ENCODE results near the gene FREY1. TPM values are rescaled to one million over a fixed set of nuclear protein-coding genes. Genes with fewer than 3 reads are reported as not detected.

The FREY1 gene
- total and polyA plus RNA-seq, 9 of the 15 experiments (the other 6 are each of a cell fraction or from before 2014, with no cell fraction given): 0.25 to 1.5 (median 1.1) TPM; not detected in 5

GRCh38 chr11:45904309-45904915 lies 2.7 kb downstream of the FREY1 start (continued):
- TF ChIP-seq PATZ1 (CRISPR knock-in tag; IDR thresholded peaks at IDR 0.05; ENCODE audit: borderline replicate concordance) (no peak), SRF (CRISPR knock-in tag; IDR thresholded peaks at IDR 0.05) (no peak), NR2C1 (IDR thresholded peaks at IDR 0.05) (peak; percentile 91), NR2C1 (tag; IDR thresholded peaks at IDR 0.05) (peak; percentile 87), HDAC1 (IDR thresholded peaks at IDR 0.05) (0 out of 4 replicates have a peak, but pooled peaks of 1 of the 2 experiments have one; percentile 43), ZNF592 (IDR thresholded peaks at IDR 0.05) (peak; percentile 60), ARID1B (IDR thresholded peaks at IDR 0.05) (peak; percentile 84), RCOR1 (IDR thresholded peaks at IDR 0.05; ENCODE audit: borderline replicate concordance in 1 of 2, low read depth in 2 of 2, low read length in 2 of 2) (0 out of 4 replicates have a peak, but pooled peaks of 1 of the 2 experiments have one; percentile 27), ZNF282 (CRISPR knock-in tag; IDR thresholded peaks at IDR 0.05) (no peak), U2AF2 (optimal IDR thresholded peaks at IDR 0.05; ENCODE audit: low read depth, low read length) (no peak), CBFA2T3 (IDR thresholded peaks at IDR 0.05) (peak; percentile 94), ZKSCAN8 (CRISPR knock-in tag; IDR thresholded peaks at IDR 0.05) (no peak), TCF3 (CRISPR knock-in tag; IDR thresholded peaks at IDR 0.05) (peak; percentile 89), SETDB1 (IDR thresholded peaks at IDR 0.05; ENCODE audit: low read length) (no peak), CREB3L1 (IDR thresholded peaks at IDR 0.05; ENCODE audit: borderline replicate concordance, low read depth) (peak; percentile 73; the same call in 1 of the 2 replicates), NR2C2 (CRISPR knock-in tag; IDR thresholded peaks at IDR 0.05) (peak; percentile 74; the same call in 1 of the 2 replicates), NR2C2 (tag; IDR thresholded peaks at IDR 0.05) (no peak), EWSR1 (IDR thresholded peaks at IDR 0.05; ENCODE audit: borderline replicate concordance, low read depth, partially characterized antibody) (no peak), PRPF4 (IDR thresholded peaks at IDR 0.05; ENCODE audit: insufficient read depth, low read depth, low read length, poor library complexity, severe bottlenecking) (no peak), TAL1 (IDR thresholded peaks at IDR 0.05) (peak; percentile 82), CBX3 (IDR thresholded peaks at IDR 0.05; ENCODE audit: borderline replicate concordance in 1 of 2, low read length in 2 of 2) (peak in 1 of 2 experiments; percentile 45; a peak in 1 of 3 replicates)

All from K562 (cell line).